ENCODE measurements around the gene RALGAPA1. TPM values are rescaled to one million over a fixed set of nuclear protein-coding genes. Genes with fewer than 3 reads are reported as not detected.

RALGAPA1 gene
- total and polyA plus RNA-seq, 2 of the 13 experiments (the other 11 are each of a cell fraction or from before 2014, with no cell fraction given) = 65.0 to 89.2 TPM

DNA sequence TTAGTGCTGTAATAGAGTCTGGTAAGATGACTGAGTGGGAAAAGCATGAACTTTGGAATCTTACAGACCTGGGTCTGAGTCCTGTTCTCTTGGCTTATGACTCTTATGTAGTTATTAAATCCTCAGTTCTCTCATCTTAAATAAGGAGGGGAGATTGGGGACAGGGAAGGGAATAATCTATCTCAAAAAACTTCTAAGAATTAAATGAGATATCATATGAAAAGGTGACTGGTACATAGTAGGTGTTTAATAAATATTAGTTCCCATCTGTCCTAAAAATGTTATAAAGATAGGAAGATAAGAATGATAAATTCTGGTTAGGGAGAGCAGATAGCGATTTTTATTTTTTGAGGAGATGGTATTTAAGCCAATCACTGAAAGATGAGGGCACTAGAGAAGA lies 156.1 kb downstream of the RALGAPA1 start:
- ChIA-PET CTCF (ENCODE audit: low intra/inter-chr PET ratio, low total read pairs) (interaction anchor here (0.6 kb wide), 1 partner anchor 29 kb away, joined by 4 read pairs; no protein-coding TSS in a partner anchor), POLR2A (no interaction called here)
- intact Hi-C loops (cut with micrococcal nuclease; ENCODE audit: unreplicated experiment) (no loop called here), in situ Hi-C loops (cut with HindIII; ENCODE audit: extremely low pct_ligation_motif_present, low pct_unique_long_range_greater_than_20kb) (no loop called here)
- WGBS (ENCODE audit: low lambda C conversion rate) = 95% methylated on average over 1 of the region's 1 CpG
- no peaks in the 10 kb centered on the region; a peak in 1 of 5 replicates for H3K27me3 ChIP-seq (ENCODE audit: control insufficient read depth in 1 of 2, insufficient read depth in 2 of 2, low read length in 2 of 2)
- no peaks in the 10 kb centered on the region for H4K20me1 ChIP-seq (ENCODE audit: insufficient read depth, low read length)
- no peaks in the 10 kb centered on the region for H3K79me2 ChIP-seq (ENCODE audit: insufficient read depth, low read length)
- H3K9ac ChIP-seq (ENCODE audit: insufficient read depth, low read depth, low read length) = no peak overlapping the region
- H2AFZ ChIP-seq (ENCODE audit: low read length) = no peak overlapping the region
- H3K9me3 ChIP-seq (ENCODE audit: low read length) = no peaks in the 10 kb centered on the region
- no TSS peak for BruUV-seq (replicated peaks)
- TF ChIP-seq RBFOX2 (IDR thresholded peaks at IDR 0.05; ENCODE audit: low read depth, low read length) = no peak
- no peak for TF ChIP-seq ZNF143 (CRISPR knock-in tag; IDR thresholded peaks at IDR 0.05)
- TF ChIP-seq HNRNPK (IDR thresholded peaks at IDR 0.05; ENCODE audit: low read depth, low read length, poor library complexity, severe bottlenecking) = peak; percentile 50
- TF ChIP-seq ZNF430 (CRISPR knock-in tag; IDR thresholded peaks at IDR 0.05) = no peak
- TF ChIP-seq, protein P1, sequence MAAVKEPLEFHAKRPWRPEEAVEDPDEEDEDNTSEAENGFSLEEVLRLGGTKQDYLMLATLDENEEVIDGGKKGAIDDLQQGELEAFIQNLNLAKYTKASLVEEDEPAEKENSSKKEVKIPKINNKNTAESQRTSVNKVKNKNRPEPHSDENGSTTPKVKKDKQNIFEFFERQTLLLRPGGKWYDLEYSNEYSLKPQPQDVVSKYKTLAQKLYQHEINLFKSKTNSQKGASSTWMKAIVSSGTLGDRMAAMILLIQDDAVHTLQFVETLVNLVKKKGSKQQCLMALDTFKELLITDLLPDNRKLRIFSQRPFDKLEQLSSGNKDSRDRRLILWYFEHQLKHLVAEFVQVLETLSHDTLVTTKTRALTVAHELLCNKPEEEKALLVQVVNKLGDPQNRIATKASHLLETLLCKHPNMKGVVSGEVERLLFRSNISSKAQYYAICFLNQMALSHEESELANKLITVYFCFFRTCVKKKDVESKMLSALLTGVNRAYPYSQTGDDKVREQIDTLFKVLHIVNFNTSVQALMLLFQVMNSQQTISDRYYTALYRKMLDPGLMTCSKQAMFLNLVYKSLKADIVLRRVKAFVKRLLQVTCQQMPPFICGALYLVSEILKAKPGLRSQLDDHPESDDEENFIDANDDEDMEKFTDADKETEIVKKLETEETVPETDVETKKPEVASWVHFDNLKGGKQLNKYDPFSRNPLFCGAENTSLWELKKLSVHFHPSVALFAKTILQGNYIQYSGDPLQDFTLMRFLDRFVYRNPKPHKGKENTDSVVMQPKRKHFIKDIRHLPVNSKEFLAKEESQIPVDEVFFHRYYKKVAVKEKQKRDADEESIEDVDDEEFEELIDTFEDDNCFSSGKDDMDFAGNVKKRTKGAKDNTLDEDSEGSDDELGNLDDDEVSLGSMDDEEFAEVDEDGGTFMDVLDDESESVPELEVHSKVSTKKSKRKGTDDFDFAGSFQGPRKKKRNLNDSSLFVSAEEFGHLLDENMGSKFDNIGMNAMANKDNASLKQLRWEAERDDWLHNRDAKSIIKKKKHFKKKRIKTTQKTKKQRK (IDR thresholded peaks at IDR 0.05; ENCODE audit: low read length) = no peak
- TF ChIP-seq MZF1 (CRISPR knock-in tag; IDR thresholded peaks at IDR 0.05; ENCODE audit: borderline replicate concordance) = no peak
- TF ChIP-seq NR0B2 (CRISPR knock-in tag; IDR thresholded peaks at IDR 0.05) = no peak
- no peak for TF ChIP-seq PAX8 (CRISPR knock-in tag; IDR thresholded peaks at IDR 0.05; ENCODE audit: borderline replicate concordance)
- no peak for TF ChIP-seq GABPA (IDR thresholded peaks at IDR 0.05; ENCODE audit: low read depth, low read length)
- no peak for TF ChIP-seq GABPA (CRISPR knock-in tag; IDR thresholded peaks at IDR 0.05; ENCODE audit: low read depth)
- TF ChIP-seq ETV6 (CRISPR knock-in tag; conservative IDR thresholded peaks at IDR 0.05) = no peak
- TF ChIP-seq PLRG1 (conservative IDR thresholded peaks at IDR 0.05) = no peak
- TF ChIP-seq TMF1 (CRISPR knock-in tag; IDR thresholded peaks at IDR 0.05; ENCODE audit: low read depth) = no peak
- TF ChIP-seq MTF2 (CRISPR knock-in tag; IDR thresholded peaks at IDR 0.05; ENCODE audit: borderline replicate concordance) = no peak
- peak; percentile 38; the same call in 1 of the 2 replicates for TF ChIP-seq ZKSCAN1 (IDR thresholded peaks at IDR 0.05; ENCODE audit: low read length)
- TF ChIP-seq, protein P2, sequence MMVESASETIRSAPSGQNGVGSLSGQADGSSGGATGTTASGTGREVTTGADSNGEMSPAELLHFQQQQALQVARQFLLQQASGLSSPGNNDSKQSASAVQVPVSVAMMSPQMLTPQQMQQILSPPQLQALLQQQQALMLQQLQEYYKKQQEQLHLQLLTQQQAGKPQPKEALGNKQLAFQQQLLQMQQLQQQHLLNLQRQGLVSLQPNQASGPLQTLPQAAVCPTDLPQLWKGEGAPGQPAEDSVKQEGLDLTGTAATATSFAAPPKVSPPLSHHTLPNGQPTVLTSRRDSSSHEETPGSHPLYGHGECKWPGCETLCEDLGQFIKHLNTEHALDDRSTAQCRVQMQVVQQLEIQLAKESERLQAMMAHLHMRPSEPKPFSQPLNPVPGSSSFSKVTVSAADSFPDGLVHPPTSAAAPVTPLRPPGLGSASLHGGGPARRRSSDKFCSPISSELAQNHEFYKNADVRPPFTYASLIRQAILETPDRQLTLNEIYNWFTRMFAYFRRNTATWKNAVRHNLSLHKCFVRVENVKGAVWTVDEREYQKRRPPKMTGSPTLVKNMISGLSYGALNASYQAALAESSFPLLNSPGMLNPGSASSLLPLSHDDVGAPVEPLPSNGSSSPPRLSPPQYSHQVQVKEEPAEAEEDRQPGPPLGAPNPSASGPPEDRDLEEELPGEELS (CRISPR knock-in tag; IDR thresholded peaks at IDR 0.05) = no peak
- no peak for TF ChIP-seq ZNF234 (CRISPR knock-in tag; conservative IDR thresholded peaks at IDR 0.05)
- ATAC-seq = no peak
- H3K4me3 ChIP-seq (replicated peaks in 1 of 3; ENCODE audit: insufficient read depth in 1 of 3, low read depth in 2 of 3, low read length in 3 of 3) = no peak overlapping the region
- no peak for FAIRE-seq
- H3K4me1 ChIP-seq (ENCODE audit: insufficient read depth, low read length) = peaks cover 5% of the 10 kb centered on the region
- no peak overlapping the region for H3K4me2 ChIP-seq (ENCODE audit: low read depth, low read length)
- peaks cover 14 to 39% of the 10 kb centered on the region in 2 experiments for H3K36me3 ChIP-seq (replicated peaks in 1 of 2; ENCODE audit: control insufficient read depth in 1 of 2, insufficient read depth in 2 of 2, low read length in 2 of 2)
- H3K27ac ChIP-seq (ENCODE audit: extremely low read length, insufficient read depth, low read length) = no peak overlapping the region
- DNase-seq (ENCODE audit: low spot score) = no peak
